ENCODE results near the gene TNNT2.

DNA sequence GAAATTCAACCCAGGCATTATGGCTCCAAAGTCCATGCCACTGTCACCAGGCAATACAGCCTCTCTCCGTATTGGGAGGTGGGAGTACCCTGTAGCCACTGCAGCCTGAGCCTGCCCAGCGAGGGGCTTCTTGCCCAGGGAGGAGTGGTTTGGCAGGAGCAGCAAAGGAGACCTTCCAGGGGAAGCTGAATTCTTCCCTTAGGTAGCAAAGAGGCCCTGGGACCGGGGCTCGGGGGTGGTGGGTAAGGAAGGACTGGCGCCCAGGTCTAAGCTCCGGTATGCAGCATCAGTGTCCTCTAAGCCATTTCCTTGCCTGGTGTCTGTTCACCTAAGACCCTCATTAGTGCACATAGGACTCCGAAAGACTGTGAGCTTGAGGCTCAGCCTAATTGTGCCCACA, 17.0 kb downstream of the TNNT2 start:
- TF ChIP-seq EP300 (IDR thresholded peaks at IDR 0.05; ENCODE audit: borderline replicate concordance) (no peak), TEAD4 (IDR thresholded peaks at IDR 0.05) (no peak), CREB1 (IDR thresholded peaks at IDR 0.05; ENCODE audit: low read depth) (no peak)
